ENCODE results near the gene EEFSEC. TPM values are rescaled to one million over a fixed set of nuclear protein-coding genes. Genes with fewer than 3 reads are reported as not detected.

The EEFSEC gene
- total and polyA plus RNA-seq, 2 of the 8 experiments (the other 6 are each of a cell fraction or from before 2014, with no cell fraction given): 13.1 to 19.8 TPM

- no peak for TF ChIP-seq RNF2 (IDR thresholded peaks at IDR 0.05; ENCODE audit: borderline replicate concordance, low read depth, low read length, missing control alignments, poor library complexity, severe bottlenecking)
- TF ChIP-seq CHD1 (IDR thresholded peaks at IDR 0.05; ENCODE audit: low read depth, low read length): no peak
Observed at GRCh38 chr3:128359846-128360642, 206.8 kb downstream of the EEFSEC start (continued).
